HEK293 (cell line): Measurements from ENCODE around the gene CD300LF.

ENCODE experiments used
- CTCF ChIA-PET: fragments of 350-600 bp; formaldehyde crosslinking; extraction: SDS; loops from one replicate; lab custom pipeline; 2021; ENCODE audit warnings: antibody characterized with exemption; lab: Yijun Ruan, JAX
- POLR2A ChIA-PET: fragments of 300-600 bp; formaldehyde crosslinking; extraction: SDS; loops from one replicate; lab custom pipeline; 2020; ENCODE audit warnings: antibody characterized with exemption, inconsistent platforms; lab: Yijun Ruan, JAX
- H3K27ac ChIP-seq: fragments of 200-500 bp; sonication (Bioruptor generic); 2 replicates; pipeline ENCODE4 v1.5.1; 2014; ENCODE audit warnings: low read depth, low read length, control low read depth, inconsistent platforms; ENCODE audit errors: extremely low read depth
- H3K36me3 ChIP-seq, 2 experiments: fragments of 200-500 bp in 1 of 2; sonication (Bioruptor generic) in 1 of 2; 1 replicate in 1 of 2; 2 replicates in 1 of 2; pipeline ENCODE4 v1.5.1; 2014 to 2017; ENCODE audit warnings: inconsistent platforms in 2 of 2, low read length in 2 of 2; ENCODE audit not compliant: control insufficient read depth in 2 of 2, insufficient read depth in 1 of 2
- H3K4me1 ChIP-seq: fragments of 200-500 bp; sonication (Bioruptor generic); 2 replicates; pipeline ENCODE4 v1.5.1; 2014; ENCODE audit warnings: mild to moderate bottlenecking, low read length, inconsistent platforms; ENCODE audit not compliant: control insufficient read depth, insufficient read depth
- H3K4me3 ChIP-seq: 2 replicates; pipeline ENCODE4 v1.5.1; 2011; ENCODE audit warnings: low read depth, mild to moderate bottlenecking, control low read depth, low read length, moderate library complexity
- H3K9me3 ChIP-seq: fragments of 200-500 bp; sonication (Bioruptor generic); 2 replicates; pipeline ENCODE4 v1.5.1; 2014; ENCODE audit warnings: low read depth, low read length, inconsistent platforms; ENCODE audit not compliant: control insufficient read depth, insufficient read depth
- EGR2 ChIP-seq: fragments of 450-650 bp; formaldehyde crosslinking; IDR thresholded peaks from 2 replicates; pipeline ENCODE4 v1.5.1; 2016; ENCODE audit warnings: low read depth, missing biosample characterization, missing genetic modification characterization
- GLIS2 ChIP-seq: fragments of 450-650 bp; formaldehyde crosslinking; IDR thresholded peaks from 2 replicates; pipeline ENCODE4 v1.5.1; 2016; ENCODE audit warnings: missing biosample characterization, missing genetic modification characterization
- KLF17 ChIP-seq: fragments of 450-650 bp; formaldehyde crosslinking; IDR thresholded peaks from 2 replicates; pipeline ENCODE4 v1.5.1; 2016; ENCODE audit warnings: missing biosample characterization, missing genetic modification characterization
- KLF8 ChIP-seq: fragments of 450-650 bp; formaldehyde crosslinking; IDR thresholded peaks from 2 replicates; pipeline ENCODE4 v1.5.1; 2016; ENCODE audit warnings: missing biosample characterization, missing genetic modification characterization
- MZF1 ChIP-seq: fragments of 450-650 bp; formaldehyde crosslinking; IDR thresholded peaks from 2 replicates; pipeline ENCODE4 v1.5.1; 2017; ENCODE audit warnings: missing biosample characterization, missing genetic modification characterization, borderline replicate concordance
- REPIN1 ChIP-seq: fragments of 450-650 bp; formaldehyde crosslinking; IDR thresholded peaks from 2 replicates; pipeline ENCODE4 v1.5.1; 2017; ENCODE audit warnings: missing biosample characterization, missing genetic modification characterization, low read depth
- TRIM28 ChIP-seq: IDR thresholded peaks from 2 replicates; pipeline ENCODE4 v1.6.1; 2011; ENCODE audit warnings: low read length, control low read depth, borderline replicate concordance
- ZBTB1 ChIP-seq: fragments of 450-650 bp; formaldehyde crosslinking; IDR thresholded peaks from 2 replicates; pipeline ENCODE4 v1.5.1; 2016; ENCODE audit warnings: missing biosample characterization, missing genetic modification characterization
- ZBTB11 ChIP-seq: fragments of 450-650 bp; formaldehyde crosslinking; conservative IDR thresholded peaks from 2 replicates; pipeline ENCODE4 v1.5.1; 2016; ENCODE audit warnings: low read depth, missing biosample characterization, missing genetic modification characterization
- ZBTB6 ChIP-seq: fragments of 450-650 bp; formaldehyde crosslinking; IDR thresholded peaks from 2 replicates; pipeline ENCODE4 v1.5.1; 2017; ENCODE audit warnings: missing biosample characterization, missing genetic modification characterization
- ZFHX2 ChIP-seq: fragments of 450-650 bp; formaldehyde crosslinking; conservative IDR thresholded peaks from 2 replicates; pipeline ENCODE4 v1.5.1; 2016; ENCODE audit warnings: missing biosample characterization, missing genetic modification characterization
- ZIC2 ChIP-seq: fragments of 450-650 bp; formaldehyde crosslinking; IDR thresholded peaks from 2 replicates; pipeline ENCODE4 v1.5.1; 2016; ENCODE audit warnings: missing biosample characterization, missing genetic modification characterization
- ZNF16 ChIP-seq: fragments of 450-650 bp; formaldehyde crosslinking; IDR thresholded peaks from 2 replicates; pipeline ENCODE4 v1.5.1; 2016; ENCODE audit warnings: low read depth, missing biosample characterization, missing genetic modification characterization
- ZNF175 ChIP-seq: fragments of 450-650 bp; formaldehyde crosslinking; IDR thresholded peaks from 2 replicates; pipeline ENCODE4 v1.5.1; 2016; ENCODE audit warnings: missing biosample characterization, missing genetic modification characterization
- ZNF341 ChIP-seq: fragments of 450-650 bp; formaldehyde crosslinking; IDR thresholded peaks from 2 replicates; pipeline ENCODE4; 2016; ENCODE audit warnings: low read depth, missing biosample characterization, missing genetic modification characterization
- ZNF423 ChIP-seq: fragments of 450-650 bp; formaldehyde crosslinking; IDR thresholded peaks from 2 replicates; pipeline ENCODE4 v1.5.1; 2016; ENCODE audit warnings: missing biosample characterization, missing genetic modification characterization
- ZNF664 ChIP-seq: fragments of 450-650 bp; formaldehyde crosslinking; IDR thresholded peaks from 2 replicates; pipeline ENCODE4 v1.5.1; 2016; ENCODE audit warnings: missing biosample characterization, missing genetic modification characterization
- ZNF785 ChIP-seq: fragments of 450-650 bp; formaldehyde crosslinking; IDR thresholded peaks from 2 replicates; pipeline ENCODE4 v1.5.1; 2016; ENCODE audit warnings: missing biosample characterization, missing genetic modification characterization
- TF ChIP-seq, protein P1 (sequence below): fragments of 450-650 bp; formaldehyde crosslinking; IDR thresholded peaks from 2 replicates; pipeline ENCODE4 v1.5.1; 2016; ENCODE audit warnings: missing biosample characterization, missing genetic modification characterization

The CD300LF gene

GRCh38 chr17:74760404-74761105 lies 47.8 kb upstream of the CD300LF start (continued):
- TF ChIP-seq KLF17 (tag by site-specific recombination): peak; percentile 72; the same call in 1 of the 2 replicates
- TF ChIP-seq, protein P1, sequence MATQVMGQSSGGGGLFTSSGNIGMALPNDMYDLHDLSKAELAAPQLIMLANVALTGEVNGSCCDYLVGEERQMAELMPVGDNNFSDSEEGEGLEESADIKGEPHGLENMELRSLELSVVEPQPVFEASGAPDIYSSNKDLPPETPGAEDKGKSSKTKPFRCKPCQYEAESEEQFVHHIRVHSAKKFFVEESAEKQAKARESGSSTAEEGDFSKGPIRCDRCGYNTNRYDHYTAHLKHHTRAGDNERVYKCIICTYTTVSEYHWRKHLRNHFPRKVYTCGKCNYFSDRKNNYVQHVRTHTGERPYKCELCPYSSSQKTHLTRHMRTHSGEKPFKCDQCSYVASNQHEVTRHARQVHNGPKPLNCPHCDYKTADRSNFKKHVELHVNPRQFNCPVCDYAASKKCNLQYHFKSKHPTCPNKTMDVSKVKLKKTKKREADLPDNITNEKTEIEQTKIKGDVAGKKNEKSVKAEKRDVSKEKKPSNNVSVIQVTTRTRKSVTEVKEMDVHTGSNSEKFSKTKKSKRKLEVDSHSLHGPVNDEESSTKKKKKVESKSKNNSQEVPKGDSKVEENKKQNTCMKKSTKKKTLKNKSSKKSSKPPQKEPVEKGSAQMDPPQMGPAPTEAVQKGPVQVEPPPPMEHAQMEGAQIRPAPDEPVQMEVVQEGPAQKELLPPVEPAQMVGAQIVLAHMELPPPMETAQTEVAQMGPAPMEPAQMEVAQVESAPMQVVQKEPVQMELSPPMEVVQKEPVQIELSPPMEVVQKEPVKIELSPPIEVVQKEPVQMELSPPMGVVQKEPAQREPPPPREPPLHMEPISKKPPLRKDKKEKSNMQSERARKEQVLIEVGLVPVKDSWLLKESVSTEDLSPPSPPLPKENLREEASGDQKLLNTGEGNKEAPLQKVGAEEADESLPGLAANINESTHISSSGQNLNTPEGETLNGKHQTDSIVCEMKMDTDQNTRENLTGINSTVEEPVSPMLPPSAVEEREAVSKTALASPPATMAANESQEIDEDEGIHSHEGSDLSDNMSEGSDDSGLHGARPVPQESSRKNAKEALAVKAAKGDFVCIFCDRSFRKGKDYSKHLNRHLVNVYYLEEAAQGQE: peak; percentile 85
- no peak for TF ChIP-seq ZBTB1 (tag by site-specific recombination)
- 0 out of 2 replicates have a peak, but pooled peaks have one; percentile 3 for TF ChIP-seq GLIS2
- no peak for TF ChIP-seq ZNF785 (tag by site-specific recombination)

GRCh38 chr17:74759941-74760340 lies 47.2 kb upstream of the CD300LF start:
- CTCF ChIA-PET: interaction anchor here (1.2 to 5.4 kb wide), 3 partner anchors 15 to 52 kb away, joined by 3 to 38 read pairs (median 5); no protein-coding TSS in a partner anchor
- POLR2A ChIA-PET: interaction anchor here (1.0 to 3.7 kb wide), 5 partner anchors 9 to 113 kb away, joined by 3 to 22 read pairs (median 4); partner anchors contain the start of genes FDXR and NAT9
- TF ChIP-seq ZFHX2 (0 out of 2 replicates have a peak, but pooled peaks have one; percentile 6), ZNF341 (tag by site-specific recombination) (peak; percentile 94), EGR2 (0 out of 2 replicates have a peak, but pooled peaks have one; percentile 19), ZNF16 (tag by site-specific recombination) (no peak), KLF8 (tag by site-specific recombination) (no peak)
- no peaks in the 10 kb centered on the region for H3K36me3 ChIP-seq
- H3K27ac ChIP-seq: no peak overlapping the region
- H3K4me1 ChIP-seq: peaks cover 14% of the 10 kb centered on the region
- H3K9me3 ChIP-seq: no peaks in the 10 kb centered on the region
- no peak overlapping the region for H3K4me3 ChIP-seq

DNA sequence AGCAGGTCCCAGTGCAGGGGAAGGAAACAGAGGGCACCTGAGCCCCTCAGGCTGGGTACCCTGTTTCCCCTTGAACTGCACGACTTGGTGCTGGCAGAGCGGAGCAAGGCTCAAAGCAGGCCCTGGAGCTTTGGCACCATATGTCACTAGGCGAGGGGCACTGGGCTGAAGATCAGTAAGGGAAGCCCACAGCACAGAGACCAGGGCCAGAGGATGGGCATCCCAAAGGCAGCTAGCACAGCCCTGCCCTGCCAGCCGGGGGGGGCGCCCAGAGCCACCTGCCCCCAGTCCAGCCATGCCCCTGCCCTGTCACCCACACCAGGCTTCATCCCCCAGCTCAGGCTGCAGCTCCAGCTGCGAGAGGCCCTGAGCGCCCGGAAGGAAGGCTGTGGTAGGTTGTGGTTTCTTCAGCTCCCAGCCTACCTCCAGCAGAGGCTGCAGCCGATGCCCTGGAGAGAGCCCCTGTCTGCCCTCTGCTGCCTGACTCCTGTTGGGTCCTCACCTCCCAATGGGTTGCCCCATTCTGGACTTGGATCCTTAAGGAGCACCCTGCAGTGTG lies 46.6 kb upstream of the CD300LF start:
- H3K4me3 ChIP-seq: no peak overlapping the region
- no peak overlapping the region for H3K27ac ChIP-seq
- TF ChIP-seq ZIC2 (tag by site-specific recombination): peak; percentile 69
- TF ChIP-seq TRIM28: no peak
- TF ChIP-seq, all 188 proteins: peak for 1
- Histone ChIP-seq H3K4me1 (peaks cover 14% of the 10 kb centered on the region), H3K36me3 (no peaks in the 10 kb centered on the region), H3K9me3 (no peaks in the 10 kb centered on the region)
- POLR2A ChIA-PET: interaction anchor here (1.2 to 3.7 kb wide), 3 partner anchors 10 to 13 kb away, joined by 3 to 22 read pairs (median 5); no protein-coding TSS in a partner anchor
- CTCF ChIA-PET: interaction anchor here (0.6 to 5.4 kb wide), 4 partner anchors 9 to 351 kb away, joined by 3 to 38 read pairs (median 4); no protein-coding TSS in a partner anchor

DNA sequence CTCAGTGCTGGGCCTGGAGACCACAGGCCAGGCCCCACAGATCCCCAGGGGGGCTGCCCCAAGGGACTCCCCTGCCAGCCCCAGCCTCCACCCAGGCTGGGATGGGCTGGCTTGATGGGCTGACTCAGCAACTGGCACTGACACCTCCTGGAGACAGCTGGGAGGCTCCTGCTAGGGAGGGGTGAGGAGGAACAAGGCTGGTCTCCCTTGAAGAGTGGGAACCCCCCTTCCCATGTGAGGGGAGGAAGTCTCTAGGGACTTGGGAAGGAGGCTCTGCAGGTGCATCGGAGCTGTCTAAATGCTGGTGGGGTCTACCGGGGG lies 46.1 kb upstream of the CD300LF start:
- H3K27ac ChIP-seq: peak overlapping the region; percentile 4; the same call in 1 of the 2 replicates
- peaks cover 14% of the 10 kb centered on the region for H3K4me1 ChIP-seq
- H3K36me3 ChIP-seq: no peaks in the 10 kb centered on the region
- H3K9me3 ChIP-seq: no peaks in the 10 kb centered on the region
- H3K4me3 ChIP-seq: no peak overlapping the region
- ChIA-PET CTCF (interaction anchor here (0.6 to 5.4 kb wide), 4 partner anchors 9 to 351 kb away, joined by 3 to 38 read pairs (median 4); partner anchors contain the start of gene RAB37), POLR2A (interaction anchor here (1.5 to 3.7 kb wide), 3 partner anchors 9 to 114 kb away, joined by 5 to 22 read pairs (median 8); partner anchors contain the start of genes FDXR and NAT9)
- TF ChIP-seq ZNF423 (tag by site-specific recombination): peak; percentile 62
- TF ChIP-seq ZBTB11 (tag by site-specific recombination): no peak
- peak; percentile 76 for TF ChIP-seq GLIS2
- no peak for TF ChIP-seq ZNF175 (tag by site-specific recombination)
- no peak for TF ChIP-seq MZF1 (tag by site-specific recombination)
- no peak for TF ChIP-seq ZNF664 (tag by site-specific recombination)
- TF ChIP-seq ZBTB6 (tag by site-specific recombination): peak; percentile 34; the same call in 1 of the 2 replicates
- peak; percentile 85 for TF ChIP-seq ZIC2 (tag by site-specific recombination)
- TF ChIP-seq REPIN1 (tag by site-specific recombination): no peak
